GM19099 (cell line): ENCODE results near the gene ARHGAP4.

Source experiments
- POLR2A ChIP-seq: IDR thresholded peaks from 3 replicates; pipeline ENCODE4 v1.6.1; 2011; ENCODE audit warnings: low read depth; ENCODE audit not compliant: insufficient read length; ENCODE audit errors: extremely low read depth

ARHGAP4 gene

DNA sequence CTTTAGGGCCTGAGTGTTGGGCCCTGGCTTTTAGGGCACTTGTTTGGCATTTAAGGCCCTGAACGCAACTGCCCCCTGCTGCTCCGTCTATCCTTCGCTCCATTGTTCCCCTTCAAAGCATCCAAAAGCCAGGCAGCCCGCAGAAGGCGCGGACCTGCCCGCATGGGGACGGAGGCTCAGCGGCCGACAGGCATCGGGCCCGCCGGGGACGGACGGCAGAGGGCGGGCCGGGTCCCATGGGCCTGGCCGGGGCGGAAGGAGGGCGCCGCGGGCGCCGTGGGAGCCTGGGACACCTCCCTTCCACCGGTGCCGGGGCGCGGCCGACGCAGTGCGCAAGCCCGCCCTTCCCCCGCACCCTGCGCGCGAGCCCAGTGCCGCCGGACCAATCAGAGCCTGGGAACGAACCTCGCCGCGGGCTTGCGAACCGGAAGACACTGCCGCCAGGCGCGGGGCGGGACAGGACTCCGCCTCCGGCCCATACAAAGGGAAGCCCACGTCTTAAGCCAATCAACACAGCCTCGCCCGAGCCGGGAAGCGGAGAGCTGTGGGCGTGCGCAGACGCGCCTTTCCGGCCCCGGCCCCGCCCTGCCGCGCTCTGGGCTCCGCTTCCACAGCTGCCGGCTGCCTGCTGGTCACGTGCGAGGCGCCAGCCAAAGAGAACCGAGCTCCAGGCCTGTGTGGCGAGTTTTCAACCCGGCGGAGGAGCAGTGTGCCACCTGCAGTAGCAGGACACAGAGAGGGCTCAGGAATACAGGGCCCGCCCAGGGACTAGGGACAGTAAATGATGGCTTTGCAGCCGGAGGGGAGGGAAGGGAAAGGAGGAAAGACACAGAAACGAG is 2.1 kb upstream of the ARHGAP4 start:
- TF ChIP-seq POLR2A, result peak; percentile 73

- no peak for TF ChIP-seq POLR2A
Measured at GRCh38 chrX:153927672-153927921, 1.5 kb upstream of the ARHGAP4 start.

- peak; percentile 47 for TF ChIP-seq POLR2A
Measured at GRCh38 chrX:153926858-153927671, 1.0 kb upstream of the ARHGAP4 start.

GRCh38 chrX:153926552-153926857 is 441 bp upstream of the ARHGAP4 start:
- peak; percentile 45 for TF ChIP-seq POLR2A

- TF ChIP-seq POLR2A, result peak; percentile 98
Measured at GRCh38 chrX:153925387-153925738, 701 bp downstream of the ARHGAP4 start.

GRCh38 chrX:153924149-153924861 is 1.8 kb downstream of the ARHGAP4 start:
- TF ChIP-seq POLR2A, result peak; percentile 2

DNA sequence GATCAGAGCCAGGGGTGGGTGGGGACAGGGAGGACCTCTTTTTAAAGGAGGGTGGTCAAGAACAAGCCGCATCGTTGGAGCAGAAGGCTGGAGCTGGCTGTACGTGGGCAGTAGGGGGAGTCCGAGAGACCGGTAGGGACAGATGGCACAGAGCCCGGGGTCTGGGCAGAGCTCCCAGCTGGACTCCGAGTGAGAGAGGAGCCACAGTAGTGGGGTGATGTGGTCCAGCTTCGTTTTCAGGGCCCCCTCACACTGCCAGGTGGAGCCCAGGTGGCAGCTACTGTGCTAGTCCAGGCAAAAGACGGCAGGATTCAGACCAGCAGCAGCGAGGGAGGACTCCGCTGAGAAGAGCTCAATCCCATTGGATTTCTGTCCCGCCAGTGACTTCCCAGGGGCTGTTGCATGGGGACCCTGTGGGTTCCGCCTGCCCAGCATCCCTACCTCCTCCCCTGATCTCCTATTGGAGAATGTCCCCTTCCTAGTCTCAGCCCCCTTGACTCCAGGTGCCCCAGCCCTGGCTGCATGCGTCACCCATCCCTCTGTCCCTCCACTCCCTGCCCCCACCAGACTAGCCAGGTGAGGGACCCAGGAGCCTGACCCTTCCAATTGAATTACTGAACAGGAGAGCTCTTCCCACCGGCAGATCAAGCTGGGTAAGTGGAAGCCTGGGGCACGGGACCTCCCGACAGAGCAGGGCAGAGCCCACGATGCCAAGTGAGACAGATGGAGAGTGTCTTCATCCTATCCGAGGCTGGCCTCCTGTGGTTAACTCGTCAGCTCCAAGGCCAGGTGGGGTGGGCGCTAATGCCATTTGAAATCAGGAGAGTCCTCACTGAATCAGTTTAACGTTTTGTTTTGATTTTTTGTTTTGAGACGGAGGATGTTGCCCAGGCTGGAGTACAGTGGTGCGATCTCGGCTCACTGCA is 2.9 kb downstream of the ARHGAP4 start:
- TF ChIP-seq POLR2A, result no peak

DNA sequence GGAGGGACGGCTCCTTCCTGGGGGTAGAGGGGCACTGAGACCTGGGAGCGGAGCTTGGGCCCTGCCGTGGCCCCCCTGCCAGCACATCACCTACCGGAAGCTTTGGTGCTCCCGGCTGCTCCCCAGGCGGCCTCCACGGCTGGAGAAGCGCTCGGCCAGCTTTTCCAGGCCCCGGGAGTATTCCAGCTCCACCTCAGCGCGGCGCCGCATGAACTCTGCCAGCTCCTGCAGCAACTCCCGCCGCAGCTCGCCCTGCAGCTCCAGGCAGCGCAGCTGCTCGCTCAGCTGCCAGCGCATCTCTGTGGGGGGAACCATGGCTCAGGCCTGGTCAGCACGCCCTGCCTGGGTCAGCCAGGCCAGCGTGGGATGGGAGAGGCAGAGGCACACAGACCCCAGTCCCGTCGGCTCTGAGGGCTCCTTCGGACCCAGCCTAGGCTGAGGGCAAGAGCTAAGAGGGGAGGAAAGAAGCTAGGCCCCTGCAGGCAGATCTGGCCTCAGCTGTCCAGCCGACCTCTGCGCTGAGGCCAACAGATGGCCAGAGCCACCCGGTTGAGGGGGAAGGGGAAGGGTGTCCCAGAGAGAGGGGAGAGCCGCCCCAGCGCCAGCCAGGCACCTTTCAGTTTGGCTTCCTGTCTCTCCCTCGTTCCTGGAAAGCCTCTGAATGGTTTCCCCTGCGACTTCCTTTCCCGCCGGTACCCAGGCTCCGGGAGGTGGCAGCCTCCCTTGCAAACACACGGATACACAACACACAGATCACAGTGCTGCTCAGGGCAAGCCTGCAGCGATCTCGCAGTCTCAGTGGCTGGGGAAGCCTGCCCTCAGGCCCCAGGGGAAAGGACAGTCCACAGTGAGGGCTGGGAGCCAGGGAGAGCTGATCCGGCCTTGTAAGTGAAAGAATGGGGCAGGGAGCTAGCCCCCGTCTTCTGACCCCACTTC is 4.3 kb downstream of the ARHGAP4 start:
- no peak for TF ChIP-seq POLR2A

DNA sequence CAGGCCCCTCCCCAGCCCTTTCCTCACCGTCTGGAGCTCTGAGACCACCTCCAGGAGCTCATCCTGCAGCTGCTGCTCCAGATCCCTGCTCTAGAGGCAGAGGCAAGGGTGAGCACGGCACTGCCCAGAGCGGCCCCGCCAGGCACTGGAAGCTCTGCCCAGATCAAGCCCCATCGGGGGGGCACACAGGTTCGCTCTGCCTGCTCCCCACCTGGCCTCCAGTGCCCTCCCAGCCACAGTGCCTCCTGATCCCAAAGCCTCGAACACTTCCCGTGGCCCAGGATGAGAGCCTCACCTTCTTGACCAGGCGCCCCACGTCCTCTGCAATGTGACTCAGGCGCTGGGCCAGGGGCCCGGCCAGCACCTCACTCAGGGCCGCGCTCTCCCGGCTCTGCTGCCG is 5.0 kb downstream of the ARHGAP4 start:
- TF ChIP-seq POLR2A, result no peak

- no peak for TF ChIP-seq POLR2A
Measured at GRCh38 chrX:153920546-153920945, 5.5 kb downstream of the ARHGAP4 start.

DNA sequence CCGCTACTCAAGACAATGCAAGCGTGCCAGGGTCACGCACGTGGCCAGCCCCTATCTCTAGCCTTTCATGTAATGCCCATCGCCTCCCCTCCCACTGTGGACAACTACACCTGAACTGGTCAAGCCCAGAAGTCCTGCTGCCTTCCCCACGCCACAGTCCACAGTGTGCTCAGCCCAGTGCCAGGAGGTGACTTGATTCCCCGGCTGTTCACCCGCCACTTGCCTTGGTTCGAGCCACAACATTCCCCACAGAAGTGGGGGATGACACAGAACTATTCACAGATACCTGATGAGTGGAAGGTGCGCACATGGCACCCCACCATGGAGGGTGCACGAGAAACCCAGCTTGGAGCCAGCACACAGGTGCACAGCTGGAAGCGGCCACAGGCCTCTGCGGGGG is 6.8 kb downstream of the ARHGAP4 start:
- no peak for TF ChIP-seq POLR2A

DNA sequence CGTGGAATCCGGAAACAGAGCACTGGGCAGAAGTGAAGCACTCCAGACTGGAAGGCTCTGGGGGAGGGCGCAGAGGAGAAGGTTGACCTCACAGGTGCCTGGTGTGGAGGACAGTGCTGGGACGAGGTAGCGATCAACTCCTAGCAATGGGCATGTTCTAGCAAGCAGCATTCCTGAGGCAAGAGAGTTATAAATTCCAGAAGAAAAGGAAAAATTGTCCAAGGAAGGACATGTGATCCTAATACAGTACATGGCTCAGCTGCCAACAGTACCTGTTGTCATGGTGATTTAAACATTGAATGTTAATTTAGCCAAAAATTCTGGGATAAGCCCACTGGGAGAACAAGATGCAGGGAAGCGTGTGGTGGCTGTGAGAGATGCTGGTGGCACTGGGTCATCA is 8.2 kb downstream of the ARHGAP4 start:
- TF ChIP-seq POLR2A, result no peak

DNA sequence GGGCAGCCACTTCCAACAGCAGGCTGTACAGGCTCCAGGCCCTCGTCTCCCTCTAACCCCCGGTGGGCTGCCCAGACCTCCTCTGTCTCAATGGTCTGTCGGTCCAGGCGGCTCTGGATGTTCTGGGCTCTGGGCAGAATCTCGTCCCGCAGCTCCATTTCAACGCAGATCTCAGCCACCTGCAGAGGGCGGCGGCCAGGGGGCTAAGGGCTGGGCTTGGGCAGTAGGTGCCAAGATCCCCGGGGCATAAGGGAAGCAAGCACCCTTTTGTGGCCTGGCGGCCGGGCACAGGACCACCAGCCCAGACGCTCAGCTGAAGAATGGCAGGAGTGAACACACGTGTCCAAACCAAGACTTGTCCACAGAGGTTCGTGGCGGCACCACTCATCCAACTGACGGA is 12.4 kb downstream of the ARHGAP4 start:
- TF ChIP-seq POLR2A, result no peak

DNA sequence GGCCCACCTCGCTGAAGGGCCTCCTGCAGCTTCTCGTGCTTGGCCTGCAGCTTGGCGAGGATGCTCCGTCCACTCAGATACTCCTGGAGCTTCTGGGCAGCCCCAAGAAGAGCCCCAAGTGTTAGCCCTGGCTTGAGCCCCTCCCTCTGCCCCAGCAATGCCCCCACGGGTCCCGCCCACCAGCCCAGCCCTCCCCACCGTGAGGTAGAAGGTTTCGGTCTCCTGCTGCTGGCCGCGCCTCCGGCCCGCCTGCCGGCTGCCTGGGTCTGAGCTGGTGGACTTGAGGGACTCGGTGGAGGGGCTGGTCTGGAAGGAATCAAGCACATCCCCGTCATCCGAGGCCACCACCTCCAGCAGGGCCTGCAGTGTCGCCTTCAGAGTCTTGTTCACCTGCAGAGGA is 12.9 kb downstream of the ARHGAP4 start:
- no peak for TF ChIP-seq POLR2A

DNA sequence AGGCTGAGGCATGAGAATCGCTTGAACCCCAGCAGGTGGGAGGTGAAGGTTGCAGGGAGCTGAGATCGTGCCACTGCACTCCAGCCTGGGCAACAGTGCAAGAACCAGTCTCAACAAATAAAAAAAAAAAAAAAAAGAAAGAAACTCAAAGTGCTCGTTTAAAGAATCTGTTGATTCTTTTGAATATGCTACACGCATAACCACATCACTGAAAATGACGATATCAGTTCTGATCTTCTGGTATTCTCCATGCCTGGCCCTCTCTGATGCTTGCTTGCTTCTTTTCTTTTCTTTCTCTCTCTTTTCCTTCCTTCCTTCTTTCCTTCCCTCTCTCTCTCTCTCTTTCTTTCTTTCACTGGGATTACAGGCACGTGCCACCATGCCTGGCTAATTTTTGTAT is 14.3 kb downstream of the ARHGAP4 start:
- no peak for TF ChIP-seq POLR2A

DNA sequence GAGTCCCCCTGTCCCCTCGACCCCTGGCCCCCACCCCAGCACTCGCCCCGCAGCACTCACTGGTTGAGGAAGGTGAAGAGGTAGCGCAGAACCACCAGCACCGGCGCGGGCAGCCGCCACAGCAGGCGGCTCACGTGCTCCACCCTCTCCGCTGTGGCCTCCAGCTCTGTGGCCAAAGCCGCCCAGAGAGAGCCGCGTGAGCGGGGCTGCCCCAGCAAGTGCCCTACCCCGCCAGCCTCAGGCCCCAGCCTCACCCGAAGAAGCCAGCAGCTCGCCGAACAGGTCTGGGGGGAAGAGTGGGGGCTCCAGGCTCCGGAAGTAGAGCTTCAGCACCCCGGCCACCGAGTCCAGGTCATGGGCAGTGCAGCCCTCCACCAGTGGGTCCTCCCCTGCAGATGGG is 15.6 kb downstream of the ARHGAP4 start:
- no peak for TF ChIP-seq POLR2A
